ENCODE results near the gene ZNF497. TPM values are rescaled to one million over a fixed set of nuclear protein-coding genes. Genes with fewer than 3 reads are reported as not detected.

Gene ZNF497
- total RNA-seq, 1 experiment from 2014 or later, result 2.6 TPM

DNA sequence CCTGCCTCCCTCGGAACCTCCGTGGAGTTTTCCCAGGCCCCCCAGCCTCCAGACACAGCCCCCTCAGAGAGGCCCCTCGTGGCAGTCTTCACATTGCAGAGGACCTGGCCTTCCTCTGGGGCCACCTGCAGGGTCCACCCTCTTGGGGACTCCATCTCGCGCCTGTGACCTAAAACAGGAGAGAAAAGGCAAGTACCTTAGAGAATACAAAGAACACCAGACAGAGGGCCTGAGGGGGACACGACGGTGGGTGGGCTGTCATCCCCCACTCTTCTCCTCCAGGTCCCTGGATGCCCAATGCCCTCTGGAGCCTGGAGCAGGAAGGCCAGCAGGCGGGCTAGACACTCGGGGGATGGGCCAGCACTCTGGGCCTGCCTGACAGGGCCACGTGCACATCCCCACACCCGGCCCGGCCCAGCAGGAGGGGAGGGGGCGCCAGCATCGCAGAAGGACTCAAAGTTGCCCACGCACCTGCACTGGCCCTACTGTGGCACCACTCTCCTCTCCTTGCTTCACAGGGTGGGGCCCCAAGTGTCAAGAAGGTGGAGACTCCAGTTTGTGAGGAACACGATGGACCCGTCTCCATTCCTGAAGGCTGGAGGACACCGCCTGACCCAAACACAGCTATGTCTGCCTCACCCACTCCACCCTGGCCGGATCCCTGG is 4.9 kb downstream of the ZNF497 start:
- H3K27me3 ChIP-seq (replicated peaks; ENCODE audit: insufficient read depth, low read depth, low read length, poor library complexity), result no peaks in the 10 kb centered on the region
- ChIA-PET POLR2A (ENCODE audit: low non-redundant PET) (no interaction called here), CTCF (no interaction called here)
- H3K4me1 ChIP-seq (ENCODE audit: insufficient read depth, low read length, poor library complexity, severe bottlenecking), result peaks cover 6% of the 10 kb centered on the region
- H3K9me3 ChIP-seq (ENCODE audit: low read depth, low read length, poor library complexity, severe bottlenecking), result no peaks in the 10 kb centered on the region
- H3K27ac ChIP-seq (ENCODE audit: low read depth, low read length, poor library complexity, severe bottlenecking), result no peak overlapping the region
- DNase-seq (ENCODE audit: low spot score), result no peak
- BruUV-seq (replicated peaks), result no TSS peak
- H3K36me3 ChIP-seq (ENCODE audit: insufficient read depth, low read length, poor library complexity, severe bottlenecking), result no peaks in the 10 kb centered on the region
- no peak overlapping the region for H3K4me3 ChIP-seq (ENCODE audit: low read depth, low read length, poor library complexity, severe bottlenecking)
- intact Hi-C loops (cut with micrococcal nuclease; ENCODE audit: unreplicated experiment), result no loop called here
- TF ChIP-seq CTCF (conservative IDR thresholded peaks at IDR 0.05; ENCODE audit: low read depth, low read length) (no peak), EZH2 (IDR thresholded peaks at IDR 0.05; ENCODE audit: borderline replicate concordance, low read depth, low read length, poor library complexity, severe bottlenecking) (no peak)

- TF ChIP-seq EZH2 (IDR thresholded peaks at IDR 0.05; ENCODE audit: borderline replicate concordance, low read depth, low read length, poor library complexity, severe bottlenecking), result no peak
- TF ChIP-seq CTCF (conservative IDR thresholded peaks at IDR 0.05; ENCODE audit: low read depth, low read length), result no peak
- ChIA-PET POLR2A (ENCODE audit: low non-redundant PET) (no interaction called here), CTCF (no interaction called here)
- no peak for DNase-seq (ENCODE audit: low spot score)
- intact Hi-C loops (cut with micrococcal nuclease; ENCODE audit: unreplicated experiment), result no loop called here
- H3K4me1 ChIP-seq (ENCODE audit: insufficient read depth, low read length, poor library complexity, severe bottlenecking), result peaks cover 6% of the 10 kb centered on the region
- no peaks in the 10 kb centered on the region for H3K36me3 ChIP-seq (ENCODE audit: insufficient read depth, low read length, poor library complexity, severe bottlenecking)
- BruUV-seq (replicated peaks), result no TSS peak
- no peaks in the 10 kb centered on the region for H3K9me3 ChIP-seq (ENCODE audit: low read depth, low read length, poor library complexity, severe bottlenecking)
- no peak overlapping the region for H3K27ac ChIP-seq (ENCODE audit: low read depth, low read length, poor library complexity, severe bottlenecking)
- H3K27me3 ChIP-seq (replicated peaks; ENCODE audit: insufficient read depth, low read depth, low read length, poor library complexity), result no peaks in the 10 kb centered on the region
- H3K4me3 ChIP-seq (ENCODE audit: low read depth, low read length, poor library complexity, severe bottlenecking), result no peak overlapping the region
Measured at GRCh38 chr19:58356766-58357480, 5.6 kb downstream of the ZNF497 start.

GRCh38 chr19:58355908-58356765 is 6.4 kb downstream of the ZNF497 start:
- CTCF ChIA-PET, result no interaction called here
- Histone ChIP-seq H3K4me1 (ENCODE audit: insufficient read depth, low read length, poor library complexity, severe bottlenecking) (no peaks in the 10 kb centered on the region), H3K27ac (ENCODE audit: low read depth, low read length, poor library complexity, severe bottlenecking) (no peak overlapping the region), H3K9me3 (ENCODE audit: low read depth, low read length, poor library complexity, severe bottlenecking) (no peaks in the 10 kb centered on the region), H3K27me3 (replicated peaks; ENCODE audit: insufficient read depth, low read depth, low read length, poor library complexity) (no peaks in the 10 kb centered on the region), H3K36me3 (ENCODE audit: insufficient read depth, low read length, poor library complexity, severe bottlenecking) (no peaks in the 10 kb centered on the region), H3K4me3 (ENCODE audit: low read depth, low read length, poor library complexity, severe bottlenecking) (no peak overlapping the region)
- DNase-seq (ENCODE audit: low spot score), result peak; percentile 33
- TF ChIP-seq CTCF (conservative IDR thresholded peaks at IDR 0.05; ENCODE audit: low read depth, low read length), result no peak
- TF ChIP-seq EZH2 (IDR thresholded peaks at IDR 0.05; ENCODE audit: borderline replicate concordance, low read depth, low read length, poor library complexity, severe bottlenecking), result no peak
- POLR2A ChIA-PET (ENCODE audit: low non-redundant PET), result interaction anchor here (0.6 kb wide), 1 partner anchor 8 kb away, joined by 5 read pairs; no protein-coding TSS in a partner anchor
- intact Hi-C loops (cut with micrococcal nuclease; ENCODE audit: unreplicated experiment), result no loop called here
- no TSS peak for BruUV-seq (replicated peaks)
